Stimulated activated CD4-positive, alpha-beta T cell treated with anti-CD3 and anti-CD28 coated beads, Interleukin-15, amount 100 ng/mL, for 24 hours (primary cell): ENCODE data around the gene SLC22A7.
"Not testable (repeated sequence)": the region's sequence is repeated elsewhere in the genome, so short reads cannot be mapped to it uniquely, and the experiment has no call there.

ENCODE experiments used
- DNase-seq: peaks from one replicate; pipeline ENCODE4 v3.0.0-alpha.2; 2020

Gene SLC22A7

GRCh38 chr6:43347444-43347843 is 49.4 kb downstream of the SLC22A7 start:
- DNase-seq, result no peak

GRCh38 chr6:43351951-43352350 is 53.9 kb downstream of the SLC22A7 start:
- not testable (repeated sequence) for DNase-seq
